ENCODE measurements around the gene METTL25.
A peak's percentile ranks its signal among the peaks of the same experiment; 100 is the strongest.
"Not testable (repeated sequence)": the region's sequence is repeated elsewhere in the genome, so short reads cannot be mapped to it uniquely, and the experiment has no call there.

The METTL25 gene

GRCh38 chr12:82358200-82359114, at the start of gene METTL25, which contains the start of gene CCDC59:
Gene METTL25 (plus strand): TSS chr12:82358529. CDS start chr12:82358566, 37 bp downstream.
Gene CCDC59 (minus strand): TSS chr12:82358387. CDS start chr12:82358376, 11 bp downstream.
- DNase-seq, result peak; percentile 93

- no peak for DNase-seq
Measured at GRCh38 chr12:82314406-82314892, 43.9 kb upstream of the METTL25 start.

GRCh38 chr12:82319276-82319675, 39.1 kb upstream of the METTL25 start:
- DNase-seq, result no peak

DNA sequence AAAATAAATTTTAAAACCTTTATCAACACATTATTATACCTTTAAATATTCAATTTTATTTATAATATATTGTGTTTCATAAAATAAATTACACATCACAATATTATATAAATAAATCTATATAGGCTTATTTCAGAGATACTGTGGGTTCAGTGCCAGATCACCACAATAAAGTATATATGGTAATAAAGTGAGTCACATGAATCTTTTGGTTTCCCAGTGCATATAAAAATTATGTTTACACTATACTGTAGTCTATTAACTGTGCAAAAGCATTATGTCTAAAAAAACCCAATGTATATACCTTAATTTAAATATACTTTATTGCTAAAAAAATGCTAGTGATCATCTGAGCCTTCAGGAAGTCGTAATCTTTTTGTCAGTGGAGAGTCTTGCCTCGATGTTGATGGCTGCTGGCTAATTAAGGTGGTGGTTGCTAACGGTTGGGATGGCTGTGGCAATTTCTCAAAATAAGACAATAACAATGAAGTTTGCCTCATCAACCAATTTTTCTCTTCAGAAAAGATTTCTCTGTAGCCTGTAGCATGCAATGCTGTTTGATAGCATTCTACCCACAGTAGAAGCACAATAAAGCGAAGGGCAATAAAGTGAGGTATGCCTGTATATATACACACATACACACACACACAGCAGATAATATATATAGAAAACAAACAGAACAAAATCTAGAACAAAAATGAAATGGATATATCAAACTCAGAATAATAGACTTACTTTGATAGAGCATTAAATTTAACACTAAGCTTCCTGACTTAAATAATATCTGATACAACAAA, 32.6 kb upstream of the METTL25 start:
- DNase-seq, result no peak

DNA sequence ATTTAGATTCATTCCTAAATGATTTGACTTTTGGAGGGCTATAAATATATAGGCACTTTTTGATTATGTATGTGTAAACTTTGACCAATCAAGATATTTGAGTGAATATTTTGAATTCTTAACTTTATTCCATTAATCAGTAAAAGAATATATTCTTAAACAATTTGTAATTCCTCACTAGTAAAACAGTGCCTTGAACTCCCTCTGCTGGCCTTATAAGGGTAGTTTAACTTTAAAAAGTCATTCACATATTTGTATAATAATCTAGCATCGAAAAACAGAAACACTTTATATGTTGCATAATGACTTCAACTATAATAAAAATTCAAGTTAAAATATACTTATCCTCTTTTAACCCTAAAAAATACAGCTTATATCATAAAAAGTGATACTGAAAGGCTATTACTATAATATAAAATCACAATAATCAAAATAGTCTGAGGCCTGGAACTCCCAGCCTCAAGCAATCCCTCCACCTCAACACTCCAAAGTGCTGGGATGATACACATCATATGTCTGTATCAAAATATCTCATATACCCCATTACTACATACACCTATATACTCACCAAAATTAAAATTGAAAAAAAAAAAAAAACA, 31.3 kb upstream of the METTL25 start:
- peak; percentile 85 for DNase-seq

DNA sequence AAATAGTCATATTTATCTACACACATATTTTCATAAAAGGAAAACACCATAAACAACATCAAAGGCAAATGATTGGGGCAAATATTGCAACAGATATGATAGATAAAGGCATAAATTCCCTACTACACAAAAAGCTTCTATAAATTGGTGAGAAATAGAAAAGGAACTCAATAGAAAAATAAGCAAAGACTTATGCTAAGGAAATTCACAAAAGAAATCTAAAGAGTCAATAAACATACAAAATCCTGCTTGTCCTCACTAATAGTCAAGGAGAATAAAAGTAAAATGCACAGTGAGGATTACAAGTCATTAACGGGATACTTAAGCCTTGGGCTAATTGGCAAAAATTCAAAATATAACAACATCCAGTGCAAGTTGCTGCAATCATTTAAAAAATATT, 30.5 kb upstream of the METTL25 start:
- DNase-seq, result no peak

DNA sequence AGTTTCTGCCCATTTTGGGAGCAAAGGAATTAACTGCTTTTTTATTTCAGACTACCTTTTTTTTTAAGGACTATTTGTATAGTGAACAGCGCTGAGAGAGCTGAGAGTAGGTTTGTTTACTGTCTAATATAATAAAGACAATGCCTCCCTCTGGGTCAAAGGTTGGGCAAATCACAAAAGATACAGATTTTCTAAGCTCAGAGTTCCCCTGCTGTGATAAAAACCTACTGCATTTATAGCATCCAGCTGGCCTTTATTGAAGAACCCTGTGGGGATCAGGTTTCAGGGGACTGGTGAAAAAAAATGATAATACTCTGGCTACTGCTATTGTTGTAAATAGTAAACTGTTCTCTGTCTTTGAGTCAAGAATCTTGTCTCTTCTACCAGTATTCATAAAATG, 28.8 kb upstream of the METTL25 start:
- peak; percentile 96 for DNase-seq

DNA sequence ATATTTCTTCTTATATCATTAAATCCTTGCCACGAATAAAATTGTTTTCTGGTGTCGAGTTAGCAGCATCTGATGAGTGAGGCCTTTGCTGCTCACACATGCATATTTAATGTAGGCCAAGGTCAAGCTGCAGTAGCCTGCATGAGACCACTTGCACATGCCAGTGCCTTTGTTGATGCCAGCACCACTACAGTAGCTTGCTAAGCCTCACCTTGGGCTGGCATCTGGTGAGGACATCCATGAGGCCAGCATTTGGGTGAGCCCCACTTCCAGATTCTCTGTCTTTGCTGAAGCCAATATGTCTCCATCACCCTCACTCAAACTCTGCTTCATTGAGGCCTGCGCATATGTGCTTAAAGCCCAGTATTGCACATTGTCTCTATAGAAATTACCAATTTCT, 8.2 kb upstream of the METTL25 start:
- no peak for DNase-seq

- DNase-seq, result no peak
Measured at GRCh38 chr12:82351390-82351789, 6.9 kb upstream of the METTL25 start.

DNA sequence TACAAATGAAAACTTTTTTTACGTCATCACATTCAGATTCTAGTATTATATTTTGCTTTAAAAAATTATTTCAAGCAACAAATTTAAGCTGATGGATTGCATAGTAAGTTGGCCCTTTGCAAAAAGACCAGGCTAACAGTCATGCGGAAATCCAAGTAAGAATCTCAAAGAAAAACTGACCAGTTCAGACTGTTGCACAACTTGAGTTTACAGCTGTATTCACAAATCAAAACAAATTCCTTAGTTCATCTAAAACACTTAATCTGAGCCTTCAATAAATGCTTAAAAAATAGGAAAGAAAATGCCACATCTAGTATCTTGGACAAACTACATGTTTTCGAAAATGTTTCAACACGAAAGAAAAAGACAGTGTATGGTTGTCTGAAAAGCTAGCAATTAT, 989 bp upstream of the METTL25 start:
- no peak for DNase-seq

DNA sequence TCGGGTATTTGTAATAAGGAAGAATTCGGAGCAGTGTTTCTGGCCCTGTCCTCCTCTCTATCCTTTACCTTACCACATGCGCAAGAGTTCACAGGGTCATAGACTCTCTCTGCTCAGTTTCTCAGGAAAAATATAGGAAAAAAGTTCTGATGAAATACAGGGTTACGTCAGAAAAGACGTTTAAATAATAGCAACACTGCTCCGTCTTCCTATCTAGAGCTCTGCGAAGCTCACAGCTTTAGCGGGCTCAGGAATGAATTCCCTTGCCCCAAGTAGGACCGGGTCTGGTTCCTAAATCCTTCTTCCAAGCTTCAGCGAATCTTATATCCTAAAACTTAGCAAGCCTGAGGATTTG, 507 bp upstream of the METTL25 start:
- DNase-seq, result no peak

DNA sequence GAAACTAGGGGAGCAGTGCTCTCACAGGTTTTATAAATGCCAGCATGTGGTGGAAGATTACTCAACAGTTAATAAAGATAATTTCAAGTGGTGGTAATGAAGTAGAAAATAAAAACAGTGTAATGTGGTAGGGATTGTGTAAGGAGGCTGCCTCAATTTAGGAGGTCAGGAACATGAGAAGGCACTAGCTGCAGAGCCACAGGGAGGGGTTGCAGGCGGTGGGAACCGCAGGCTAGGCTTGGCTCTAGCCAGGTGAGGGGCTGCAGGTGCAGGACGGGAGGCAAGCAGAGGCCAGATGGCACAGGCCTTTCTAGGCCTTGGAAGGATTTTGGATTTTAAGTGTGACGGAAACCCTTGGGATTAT, 768 bp downstream of the METTL25 start:
- no peak for DNase-seq

GRCh38 chr12:82360834-82361233, 2.5 kb downstream of the METTL25 start:
- not testable (repeated sequence) for DNase-seq

DNA sequence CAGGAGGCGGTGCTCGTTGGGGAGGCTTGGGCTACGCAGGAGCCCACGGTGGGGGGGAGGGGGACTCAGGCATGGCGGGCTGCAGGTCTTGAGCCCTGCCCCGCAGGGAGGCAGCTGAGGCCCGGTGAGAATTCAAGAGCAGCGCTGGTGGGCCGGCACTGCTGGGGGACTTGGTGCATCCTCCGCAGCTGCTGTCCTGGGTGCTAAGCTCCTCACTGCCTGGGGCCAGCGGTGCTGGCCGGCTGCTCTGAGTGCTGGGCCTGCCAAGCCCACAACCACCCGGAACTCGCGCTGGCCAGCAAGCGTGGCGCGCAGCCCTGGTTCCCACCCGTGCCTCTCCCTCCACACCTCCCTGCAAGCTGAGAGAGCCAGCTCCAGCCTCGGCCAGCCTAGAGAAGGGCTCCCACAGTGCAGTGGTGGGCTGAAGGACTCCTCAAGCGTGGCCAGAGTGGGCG, 3.2 kb downstream of the METTL25 start:
- no peak for DNase-seq

DNA sequence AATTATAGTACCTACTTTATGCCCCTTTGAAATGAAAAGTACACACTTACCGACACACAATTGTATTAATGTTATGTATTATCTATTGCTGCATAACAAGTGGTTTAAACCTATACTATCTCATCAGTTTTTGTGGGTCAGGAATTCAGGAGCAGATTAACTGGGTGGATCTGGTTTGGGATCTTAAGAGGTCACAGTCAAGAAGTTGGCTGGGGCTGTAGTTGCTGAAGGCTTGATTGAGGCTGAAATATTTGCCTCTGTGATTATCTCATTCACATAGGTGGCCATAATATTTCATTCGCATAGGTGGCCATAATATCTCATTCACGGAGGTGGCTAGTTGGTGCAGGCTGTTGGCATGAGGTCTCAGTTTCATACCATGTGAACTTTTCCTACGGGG, 5.7 kb downstream of the METTL25 start:
- DNase-seq, result no peak

DNA sequence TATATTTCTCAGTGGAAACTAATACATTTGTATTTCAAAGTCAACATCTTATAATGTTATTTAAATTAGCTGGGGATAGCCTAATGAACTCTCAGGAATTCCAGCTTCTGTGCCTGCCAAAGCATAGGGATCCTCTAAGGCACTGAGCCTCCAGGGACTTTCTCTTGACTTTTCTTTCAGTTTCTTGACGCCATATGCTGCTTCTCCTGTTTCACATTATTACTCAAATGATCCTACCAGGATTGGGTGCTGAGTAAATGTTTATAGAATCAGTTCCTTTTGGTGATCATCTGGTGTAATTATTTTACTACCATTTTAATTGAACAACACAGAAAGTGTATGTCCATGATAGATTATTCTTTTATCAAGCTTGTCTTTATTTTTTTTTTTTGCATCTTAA, 7.9 kb downstream of the METTL25 start:
- DNase-seq, result no peak

- no peak for DNase-seq
Measured at GRCh38 chr12:82375201-82375600, 16.9 kb downstream of the METTL25 start.

DNA sequence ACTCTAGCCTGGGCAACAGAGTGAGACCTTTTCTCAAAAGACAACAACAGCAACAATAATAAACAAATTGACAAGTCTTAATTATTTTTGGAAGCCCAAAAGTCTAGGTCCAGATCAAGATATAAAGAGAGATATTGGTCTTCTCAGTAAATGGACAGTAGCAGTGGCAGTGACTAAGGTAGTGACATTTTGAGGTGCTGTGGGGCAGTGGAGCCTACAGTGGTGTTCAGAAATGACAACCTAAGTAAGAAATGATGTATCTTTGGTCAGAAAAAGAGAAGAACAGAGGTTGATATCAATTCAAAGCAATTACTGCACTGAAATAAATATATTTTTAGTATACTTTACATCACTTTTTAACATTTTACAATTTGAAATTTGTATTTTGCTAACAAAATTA, 20.7 kb downstream of the METTL25 start:
- no peak for DNase-seq

- no peak for DNase-seq
Measured at GRCh38 chr12:82383930-82384552, 25.7 kb downstream of the METTL25 start.

GRCh38 chr12:82398879-82399278, 40.5 kb downstream of the METTL25 start:
- DNase-seq, result no peak

- no peak for DNase-seq
Measured at GRCh38 chr12:82400819-82401218, 42.5 kb downstream of the METTL25 start.

- no peak for DNase-seq
Measured at GRCh38 chr12:82406651-82407050, 48.3 kb downstream of the METTL25 start.

- DNase-seq, result no peak
Measured at GRCh38 chr12:82407481-82407880, 49.2 kb downstream of the METTL25 start.
